ELR (cell line): Measurements from ENCODE around the gene SORCS3.

Experiments used
- DNase-seq: peaks from one replicate; pipeline ENCODE4 v3.0.0-alpha.2; 2015; ENCODE audit warnings: low read depth

The SORCS3 gene

GRCh38 chr10:105112862-105113261 lies 471.8 kb downstream of the SORCS3 start:
- no peak for DNase-seq

GRCh38 chr10:105113666-105114065 lies 472.6 kb downstream of the SORCS3 start:
- no peak for DNase-seq

GRCh38 chr10:105121743-105122142 lies 480.7 kb downstream of the SORCS3 start:
- DNase-seq, result no peak

GRCh38 chr10:105128111-105128510 lies 487.0 kb downstream of the SORCS3 start:
- no peak for DNase-seq

- DNase-seq, result no peak
Observed at GRCh38 chr10:105138358-105138757, 497.3 kb downstream of the SORCS3 start.

GRCh38 chr10:105139363-105139896 lies 498.3 kb downstream of the SORCS3 start:
- no peak for DNase-seq

GRCh38 chr10:105140600-105140999 lies 499.5 kb downstream of the SORCS3 start:
- no peak for DNase-seq

- DNase-seq, result no peak
Observed at GRCh38 chr10:105145711-105146110, 504.6 kb downstream of the SORCS3 start.

- DNase-seq, result no peak
Observed at GRCh38 chr10:105146436-105146835, 505.3 kb downstream of the SORCS3 start.

- no peak for DNase-seq
Observed at GRCh38 chr10:105148456-105148855, 507.4 kb downstream of the SORCS3 start.

GRCh38 chr10:105148921-105149320 lies 507.8 kb downstream of the SORCS3 start:
- DNase-seq, result no peak

- DNase-seq, result no peak
Observed at GRCh38 chr10:105149371-105149891, 508.3 kb downstream of the SORCS3 start.

- DNase-seq, result no peak
Observed at GRCh38 chr10:105150259-105150880, 509.3 kb downstream of the SORCS3 start.

- DNase-seq, result no peak
Observed at GRCh38 chr10:105154736-105155135, 513.6 kb downstream of the SORCS3 start.

- DNase-seq, result no peak
Observed at GRCh38 chr10:105159268-105159667, 518.2 kb downstream of the SORCS3 start.

- DNase-seq, result no peak
Observed at GRCh38 chr10:105161149-105161548, 520.1 kb downstream of the SORCS3 start.

- DNase-seq, result no peak
Observed at GRCh38 chr10:105161767-105162166, 520.7 kb downstream of the SORCS3 start.

GRCh38 chr10:105170521-105170920 lies 529.4 kb downstream of the SORCS3 start:
- no peak for DNase-seq

GRCh38 chr10:105171945-105172344 lies 530.9 kb downstream of the SORCS3 start:
- DNase-seq, result no peak

- no peak for DNase-seq
Observed at GRCh38 chr10:105181626-105182025, 540.5 kb downstream of the SORCS3 start.

- DNase-seq, result no peak
Observed at GRCh38 chr10:105183536-105183935, 542.4 kb downstream of the SORCS3 start.

GRCh38 chr10:105185161-105185560 lies 544.1 kb downstream of the SORCS3 start:
- no peak for DNase-seq

GRCh38 chr10:105187243-105187642 lies 546.2 kb downstream of the SORCS3 start:
- DNase-seq, result no peak
